ENCODE data around the gene ARL8B.

ARL8B gene

GRCh38 chr3:5210926-5211325 is 88.8 kb downstream of the ARL8B start:
- Histone ChIP-seq H3K27me3 (ENCODE audit: control insufficient read depth, insufficient read depth, low read length) (no peaks in the 10 kb centered on the region), H3K4me1 (ENCODE audit: control insufficient read depth, insufficient read depth, low read length) (peaks cover 16% of the 10 kb centered on the region), H3K9ac (ENCODE audit: low read length) (no peak overlapping the region), H3K9me3 (ENCODE audit: control insufficient read depth, low read length) (no peaks in the 10 kb centered on the region), H3K4me3 (ENCODE audit: low read length) (no peak overlapping the region), H3K36me3 (ENCODE audit: control insufficient read depth, insufficient read depth, low read length) (peaks cover 26% of the 10 kb centered on the region)

GRCh38 chr3:5212628-5213573 is 90.8 kb downstream of the ARL8B start:
- Histone ChIP-seq H3K4me3 (ENCODE audit: low read length) (no peak overlapping the region), H3K4me1 (ENCODE audit: control insufficient read depth, insufficient read depth, low read length) (peaks cover 16% of the 10 kb centered on the region), H3K27me3 (ENCODE audit: control insufficient read depth, insufficient read depth, low read length) (no peaks in the 10 kb centered on the region), H3K9me3 (ENCODE audit: control insufficient read depth, low read length) (no peaks in the 10 kb centered on the region), H3K9ac (ENCODE audit: low read length) (no peak overlapping the region), H3K36me3 (ENCODE audit: control insufficient read depth, insufficient read depth, low read length) (peaks cover 26% of the 10 kb centered on the region)

- peaks cover 16% of the 10 kb centered on the region for H3K4me1 ChIP-seq (ENCODE audit: control insufficient read depth, insufficient read depth, low read length)
- no peak overlapping the region for H3K9ac ChIP-seq (ENCODE audit: low read length)
- no peak overlapping the region for H3K4me3 ChIP-seq (ENCODE audit: low read length)
- H3K36me3 ChIP-seq (ENCODE audit: control insufficient read depth, insufficient read depth, low read length) = peaks cover 26% of the 10 kb centered on the region
- no peaks in the 10 kb centered on the region for H3K27me3 ChIP-seq (ENCODE audit: control insufficient read depth, insufficient read depth, low read length)
- no peaks in the 10 kb centered on the region for H3K9me3 ChIP-seq (ENCODE audit: control insufficient read depth, low read length)
These were observed 91.5 kb downstream of the ARL8B start for GRCh38 chr3:5213574-5213966.

DNA sequence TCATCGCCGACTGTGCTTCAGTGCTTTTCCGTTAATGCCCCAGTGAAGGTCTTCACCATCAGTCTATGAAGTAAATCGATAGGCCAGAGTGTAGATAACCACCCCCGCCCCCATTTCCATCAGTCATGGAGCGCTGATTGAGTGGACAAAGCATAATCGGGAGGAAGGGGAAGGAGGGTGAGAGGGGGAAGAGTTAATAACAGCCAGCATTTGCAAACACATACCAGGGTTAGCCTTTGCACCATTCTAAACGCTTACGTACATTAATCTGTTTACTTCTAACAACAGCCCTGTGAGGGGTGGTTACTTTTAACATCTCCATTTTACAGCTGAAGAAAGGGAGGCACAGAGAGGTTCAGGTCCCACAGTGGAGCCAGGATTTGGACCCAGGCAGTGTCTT is 92.3 kb downstream of the ARL8B start:
- Histone ChIP-seq H3K4me1 (ENCODE audit: control insufficient read depth, insufficient read depth, low read length) (peaks cover 16% of the 10 kb centered on the region), H3K36me3 (ENCODE audit: control insufficient read depth, insufficient read depth, low read length) (peaks cover 26% of the 10 kb centered on the region), H3K9me3 (ENCODE audit: control insufficient read depth, low read length) (no peaks in the 10 kb centered on the region), H3K9ac (ENCODE audit: low read length) (no peak overlapping the region), H3K27me3 (ENCODE audit: control insufficient read depth, insufficient read depth, low read length) (no peaks in the 10 kb centered on the region), H3K4me3 (ENCODE audit: low read length) (no peak overlapping the region)

DNA sequence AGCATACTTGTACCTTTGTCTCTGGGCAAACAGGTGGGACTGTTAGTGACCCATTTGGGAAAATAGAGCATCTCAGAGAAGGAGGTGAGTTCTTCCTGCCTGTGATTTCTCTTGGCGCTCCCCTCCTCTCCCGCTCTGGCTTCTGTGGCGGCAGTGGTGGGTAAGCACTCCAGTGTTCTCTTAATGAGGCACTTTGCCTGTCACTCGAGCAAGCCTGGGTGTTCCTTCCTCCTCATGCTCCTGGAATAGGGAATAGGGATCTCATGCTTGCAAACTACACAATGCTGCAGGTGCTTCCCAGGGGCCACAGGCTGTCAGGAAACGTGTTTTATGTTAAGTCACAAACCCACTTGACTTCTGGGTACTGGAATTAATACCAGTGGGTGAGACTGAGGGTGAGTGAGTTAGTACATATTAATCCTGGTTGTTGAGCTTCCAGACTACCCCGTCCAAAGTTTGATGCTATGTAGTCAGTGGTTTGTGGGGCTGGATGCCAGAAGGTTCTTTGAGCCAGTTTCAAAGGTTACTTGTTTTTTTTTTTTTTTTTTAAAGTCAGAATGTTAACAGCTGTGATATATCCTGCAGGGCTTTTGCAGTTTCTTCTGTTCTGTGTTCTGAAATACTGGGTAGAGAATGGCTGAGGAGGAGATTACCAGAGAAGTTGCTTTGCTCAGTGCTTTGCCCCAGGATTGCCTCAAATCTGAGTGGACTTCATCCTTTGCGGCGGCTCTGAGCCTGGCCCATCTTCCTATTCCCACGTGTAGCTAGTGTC is 95.9 kb downstream of the ARL8B start:
- Histone ChIP-seq H3K9me3 (ENCODE audit: control insufficient read depth, low read length) (no peaks in the 10 kb centered on the region), H3K4me3 (ENCODE audit: low read length) (no peak overlapping the region), H3K36me3 (ENCODE audit: control insufficient read depth, insufficient read depth, low read length) (peaks cover 14% of the 10 kb centered on the region), H3K9ac (ENCODE audit: low read length) (no peak overlapping the region), H3K27me3 (ENCODE audit: control insufficient read depth, insufficient read depth, low read length) (no peaks in the 10 kb centered on the region), H3K4me1 (ENCODE audit: control insufficient read depth, insufficient read depth, low read length) (no peaks in the 10 kb centered on the region)

GRCh38 chr3:5218815-5219214 is 96.7 kb downstream of the ARL8B start:
- Histone ChIP-seq H3K4me1 (ENCODE audit: control insufficient read depth, insufficient read depth, low read length) (no peaks in the 10 kb centered on the region), H3K9ac (ENCODE audit: low read length) (no peak overlapping the region), H3K36me3 (ENCODE audit: control insufficient read depth, insufficient read depth, low read length) (peaks cover 12% of the 10 kb centered on the region)

GRCh38 chr3:5219216-5219615 is 97.1 kb downstream of the ARL8B start:
- H3K27me3 ChIP-seq (ENCODE audit: control insufficient read depth, insufficient read depth, low read length) = no peaks in the 10 kb centered on the region
- H3K4me3 ChIP-seq (ENCODE audit: low read length) = no peak overlapping the region
- H3K36me3 ChIP-seq (ENCODE audit: control insufficient read depth, insufficient read depth, low read length) = peaks cover 8% of the 10 kb centered on the region
- no peaks in the 10 kb centered on the region for H3K4me1 ChIP-seq (ENCODE audit: control insufficient read depth, insufficient read depth, low read length)
- no peaks in the 10 kb centered on the region for H3K9me3 ChIP-seq (ENCODE audit: control insufficient read depth, low read length)
- H3K9ac ChIP-seq (ENCODE audit: low read length) = no peak overlapping the region

More at GRCh38 chr3:5218815-5219214, 96.7 kb downstream of the ARL8B start:
- Histone ChIP-seq H3K9me3 (ENCODE audit: control insufficient read depth, low read length) (no peaks in the 10 kb centered on the region), H3K27me3 (ENCODE audit: control insufficient read depth, insufficient read depth, low read length) (no peaks in the 10 kb centered on the region), H3K4me3 (ENCODE audit: low read length) (no peak overlapping the region)

DNA sequence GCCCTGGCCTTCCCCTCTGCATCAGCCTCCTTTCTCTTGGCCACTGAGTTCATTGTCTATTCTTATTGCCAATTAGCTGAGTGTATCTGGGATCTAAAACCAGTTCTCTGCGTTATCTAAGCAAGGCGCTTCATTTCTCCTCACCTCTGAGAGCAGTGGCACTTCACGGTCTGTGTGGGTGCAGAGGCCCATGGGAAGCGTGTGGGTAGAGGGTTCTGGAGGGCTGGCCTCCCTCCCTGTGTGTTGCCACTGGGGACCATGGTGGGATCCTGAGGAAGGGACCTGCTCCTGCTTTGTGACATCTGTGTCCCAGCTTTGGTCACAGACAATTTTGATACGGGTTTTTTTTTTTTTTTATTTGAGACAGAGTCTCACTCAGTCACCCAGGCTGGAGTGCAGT is 98.1 kb downstream of the ARL8B start:
- Histone ChIP-seq H3K9ac (ENCODE audit: low read length) (no peak overlapping the region), H3K4me1 (ENCODE audit: control insufficient read depth, insufficient read depth, low read length) (no peaks in the 10 kb centered on the region), H3K27me3 (ENCODE audit: control insufficient read depth, insufficient read depth, low read length) (no peaks in the 10 kb centered on the region), H3K4me3 (ENCODE audit: low read length) (no peak overlapping the region), H3K9me3 (ENCODE audit: control insufficient read depth, low read length) (no peaks in the 10 kb centered on the region), H3K36me3 (ENCODE audit: control insufficient read depth, insufficient read depth, low read length) (no peaks in the 10 kb centered on the region)

- Histone ChIP-seq H3K9ac (ENCODE audit: low read length) (no peak overlapping the region), H3K36me3 (ENCODE audit: control insufficient read depth, insufficient read depth, low read length) (no peaks in the 10 kb centered on the region), H3K4me1 (ENCODE audit: control insufficient read depth, insufficient read depth, low read length) (no peaks in the 10 kb centered on the region)
These were observed 98.8 kb downstream of the ARL8B start for GRCh38 chr3:5220667-5221431.

GRCh38 chr3:5221701-5222100 is 99.6 kb downstream of the ARL8B start:
- Histone ChIP-seq H3K9ac (ENCODE audit: low read length) (no peak overlapping the region), H3K4me3 (ENCODE audit: low read length) (no peak overlapping the region), H3K27me3 (ENCODE audit: control insufficient read depth, insufficient read depth, low read length) (no peaks in the 10 kb centered on the region), H3K4me1 (ENCODE audit: control insufficient read depth, insufficient read depth, low read length) (no peaks in the 10 kb centered on the region), H3K36me3 (ENCODE audit: control insufficient read depth, insufficient read depth, low read length) (no peaks in the 10 kb centered on the region), H3K9me3 (ENCODE audit: control insufficient read depth, low read length) (no peaks in the 10 kb centered on the region)

More at GRCh38 chr3:5220667-5221431, 98.8 kb downstream of the ARL8B start:
- Histone ChIP-seq H3K9me3 (ENCODE audit: control insufficient read depth, low read length) (no peaks in the 10 kb centered on the region), H3K27me3 (ENCODE audit: control insufficient read depth, insufficient read depth, low read length) (no peaks in the 10 kb centered on the region), H3K4me3 (ENCODE audit: low read length) (no peak overlapping the region)

DNA sequence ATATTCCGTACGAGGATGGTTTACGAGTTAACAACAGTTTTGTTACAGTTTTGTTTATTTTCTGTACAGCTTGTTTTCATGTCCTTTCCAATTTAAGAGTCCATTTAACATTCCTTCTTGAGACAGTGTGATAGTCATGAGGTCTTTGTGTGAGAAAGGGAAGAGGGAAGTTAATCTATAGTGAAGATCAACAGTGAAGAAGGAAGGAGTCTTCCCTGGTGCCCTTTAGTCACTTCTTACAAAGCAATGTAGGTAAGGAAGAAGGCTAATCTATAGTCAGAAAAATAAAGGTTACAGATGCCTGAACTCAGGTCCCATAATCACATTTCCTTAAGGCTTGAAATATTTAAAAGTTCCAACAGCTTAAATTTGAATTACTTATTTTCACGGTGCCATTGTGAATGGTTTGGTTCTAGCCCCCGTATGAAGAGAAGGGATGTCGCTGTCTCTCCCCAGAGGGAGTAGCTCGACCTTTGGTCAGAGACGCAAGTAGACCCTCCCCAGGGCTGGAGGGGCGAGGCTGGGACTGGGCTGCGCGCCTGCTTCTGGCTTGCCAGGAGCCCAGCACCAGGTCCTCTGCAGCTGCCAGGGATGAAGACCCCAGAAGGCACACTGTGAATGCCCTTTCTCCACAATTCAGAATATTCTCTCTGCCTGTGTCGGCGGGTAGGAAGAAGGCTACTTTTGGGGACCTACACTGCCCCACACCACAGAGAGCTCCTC is 100.4 kb downstream of the ARL8B start:
- H3K9me3 ChIP-seq (ENCODE audit: control insufficient read depth, low read length) = no peaks in the 10 kb centered on the region
- H3K4me3 ChIP-seq (ENCODE audit: low read length) = no peak overlapping the region
- H3K36me3 ChIP-seq (ENCODE audit: control insufficient read depth, insufficient read depth, low read length) = no peaks in the 10 kb centered on the region
- H3K9ac ChIP-seq (ENCODE audit: low read length) = no peak overlapping the region
- no peaks in the 10 kb centered on the region for H3K4me1 ChIP-seq (ENCODE audit: control insufficient read depth, insufficient read depth, low read length)
- H3K27me3 ChIP-seq (ENCODE audit: control insufficient read depth, insufficient read depth, low read length) = no peaks in the 10 kb centered on the region

Measured in mucosa of stomach (tissue), 1 donor.